Panc1 (cell line): ENCODE measurements around the gene WWOX. TPM values are rescaled to one million over a fixed set of nuclear protein-coding genes. Genes with fewer than 3 reads are reported as not detected.

Experiments used
- ATAC-seq: fragments of 200-7000 bp; cut with Tn5 transposase; 2 replicates; pipeline ENCODE4 v1.9.1; 2020; ENCODE audit warnings: mild to moderate bottlenecking, moderate library complexity
- BruUV-seq: library from RNA; stranded (reverse); fragments of 400-500 nt; replicated peaks from 2 replicates; lab custom pipeline; 2021; lab: Mats Ljungman, UMichigan
- CTCF ChIA-PET: fragments of 300-600 bp; sonication (Branson Sonifier 250); formaldehyde crosslinking; loops from one replicate; lab custom pipeline; 2022; ENCODE audit warnings: antibody characterized with exemption; lab: Charles Lee
- POLR2A ChIA-PET: fragments of 300-600 bp; sonication (Branson Sonifier 250); formaldehyde crosslinking; loops from one replicate; lab custom pipeline; 2022; ENCODE audit warnings: antibody characterized with exemption; lab: Charles Lee
- DNase-seq: peaks from one replicate; pipeline ENCODE4 v3.0.0-alpha.2; 2010; ENCODE audit warnings: low read depth, low spot score
- H3K27ac ChIP-seq: 2 replicates; pipeline ENCODE4 v1.5.1; 2011; ENCODE audit warnings: mild to moderate bottlenecking, low read length, inconsistent platforms
- H3K27me3 ChIP-seq: fragments of 200-500 bp; sonication (Bioruptor generic); 2 replicates; pipeline ENCODE4 v1.6.0; 2014; ENCODE audit warnings: low read length, inconsistent platforms; ENCODE audit not compliant: control insufficient read depth, insufficient read depth
- H3K36me3 ChIP-seq: fragments of 200-500 bp; sonication (Bioruptor generic); 2 replicates; pipeline ENCODE4 v1.5.1; 2014; ENCODE audit warnings: inconsistent platforms, mild to moderate bottlenecking, low read length, moderate library complexity; ENCODE audit not compliant: control insufficient read depth, insufficient read depth
- H3K4me1 ChIP-seq: 2 replicates; pipeline ENCODE4 v1.5.1; 2011; ENCODE audit warnings: inconsistent platforms, mild to moderate bottlenecking, low read length, moderate library complexity; ENCODE audit not compliant: control insufficient read depth, insufficient read depth
- H3K4me3 ChIP-seq, 2 experiments: 2 replicates each; pipeline ENCODE4 v1.5.1; 2011 to 2012; ENCODE audit warnings: low read depth in 2 of 2, low read length in 2 of 2, mild to moderate bottlenecking in 2 of 2, inconsistent platforms in 1 of 2, moderate library complexity in 1 of 2
- H3K9me3 ChIP-seq: fragments of 200-500 bp; sonication (Bioruptor generic); 2 replicates; pipeline ENCODE4 v1.5.1; 2014; ENCODE audit warnings: low read depth, mild to moderate bottlenecking, inconsistent platforms, low read length, moderate library complexity; ENCODE audit not compliant: control insufficient read depth, insufficient read depth
- CTCF ChIP-seq: fragments of 450-650 bp; IDR thresholded peaks from 2 replicates; pipeline ENCODE4 v1.5.1; 2017; ENCODE audit warnings: mild to moderate bottlenecking
- POLR2AphosphoS5 ChIP-seq: IDR thresholded peaks from 2 replicates; pipeline ENCODE4 v1.6.1; 2012; ENCODE audit warnings: mild to moderate bottlenecking, low read depth, low read length, moderate library complexity
- REST ChIP-seq, 2 experiments: IDR thresholded peaks; 2 replicates each; pipeline ENCODE4 v1.6.1; 2011 to 2012; ENCODE audit warnings: low read depth in 2 of 2, control low read depth in 1 of 2, low read length in 1 of 2, mild to moderate bottlenecking in 1 of 2, moderate library complexity in 1 of 2; ENCODE audit not compliant: insufficient read depth in 1 of 2
- SIN3A ChIP-seq: IDR thresholded peaks from 2 replicates; pipeline ENCODE4 v1.6.1; 2012; ENCODE audit warnings: low read depth, mild to moderate bottlenecking, low read length, moderate library complexity, borderline replicate concordance; ENCODE audit not compliant: insufficient read depth
- TCF7L2 ChIP-seq: IDR thresholded peaks from 2 replicates; pipeline ENCODE4 v1.6.1; 2011; ENCODE audit warnings: mild to moderate bottlenecking, low read depth, low read length, inconsistent platforms
- in situ Hi-C: cut with HindIII; loops from 2 replicates; pipeline ENCODE4 v1.10.0; 2016; ENCODE audit warnings: low sequenced_read_pairs, low pct_unique_long_range_greater_than_20kb
- intact Hi-C: fragments of 100-400 bp; cut with micrococcal nuclease; formaldehyde crosslinking; loops from one replicate; pipeline ENCODE4 v1.10.0; 2022; ENCODE audit not compliant: unreplicated experiment
- total RNA-seq: library from RNA; stranded (reverse); gene quantifications from one replicate; pipeline ENCODE4 v1.2.1, GENCODE V29; 2021; ENCODE audit not compliant: unreplicated experiment

The WWOX gene
- total RNA-seq, 1 experiment from 2014 or later, result 12.5 TPM

GRCh38 chr16:78271981-78272380 is 172.5 kb downstream of the WWOX start:
- ATAC-seq (no peak), DNase-seq (no peak)
- intact Hi-C loops (no loop called here), in situ Hi-C loops (no loop called here)
- H3K36me3 ChIP-seq, result no peaks in the 10 kb centered on the region
- CTCF ChIA-PET, result no interaction called here
- BruUV-seq, result no TSS peak
- H3K4me1 ChIP-seq, result no peaks in the 10 kb centered on the region; the same call in 1 of the 2 replicates
- H3K9me3 ChIP-seq, result no peaks in the 10 kb centered on the region
- TF ChIP-seq POLR2AphosphoS5 (no peak), CTCF (no peak), TCF7L2 (no peak), SIN3A (no peak), REST (IDR thresholded peaks at IDR 0.05; ENCODE audit: insufficient read depth in 1 of 2, low read depth in 2 of 2, low read length in 1 of 2) (no peak)
- POLR2A ChIA-PET, result no interaction called here
- no peak overlapping the region for H3K4me3 ChIP-seq
- H3K27ac ChIP-seq, result no peak overlapping the region
- H3K27me3 ChIP-seq, result no peaks in the 10 kb centered on the region

GRCh38 chr16:78274771-78275170 is 175.3 kb downstream of the WWOX start:
- ATAC-seq (no peak), DNase-seq (no peak)
- ChIA-PET CTCF (no interaction called here), POLR2A (no interaction called here)
- no peaks in the 10 kb centered on the region for H3K36me3 ChIP-seq
- intact Hi-C loops, result no loop called here
- no peaks in the 10 kb centered on the region for H3K9me3 ChIP-seq
- in situ Hi-C loops, result no loop called here
- no peak overlapping the region for H3K27ac ChIP-seq
- no TSS peak for BruUV-seq
- no peak overlapping the region for H3K4me3 ChIP-seq
- H3K4me1 ChIP-seq, result no peaks in the 10 kb centered on the region; the same call in 1 of the 2 replicates
- TF ChIP-seq POLR2AphosphoS5 (no peak), CTCF (no peak), REST (IDR thresholded peaks at IDR 0.05; ENCODE audit: insufficient read depth in 1 of 2, low read depth in 2 of 2, low read length in 1 of 2) (no peak), SIN3A (no peak), TCF7L2 (no peak)
- no peaks in the 10 kb centered on the region for H3K27me3 ChIP-seq
